ENCODE measurements around the gene POC1A.

POC1A gene

DNA sequence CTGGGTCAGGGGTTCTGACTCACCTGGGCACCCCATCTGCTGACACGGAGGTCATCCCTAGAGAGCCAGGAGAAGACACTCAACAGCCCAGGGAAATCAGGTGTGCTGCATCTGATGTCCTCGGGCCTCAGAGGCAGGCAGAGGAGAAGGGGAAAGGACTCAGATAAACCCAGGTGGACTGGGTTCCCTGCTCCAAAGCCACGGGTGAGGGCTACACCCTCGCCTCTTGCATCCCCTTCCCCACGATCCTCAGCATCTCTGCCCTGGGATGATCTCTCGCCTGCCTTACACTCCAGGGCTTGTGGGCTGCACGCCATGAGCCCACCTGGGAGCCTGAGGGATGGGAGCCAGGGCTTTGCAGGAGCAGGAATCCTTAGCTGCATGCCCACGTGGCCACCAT lies 89.7 kb downstream of the POC1A start:
- no peak overlapping the region for H3K27ac ChIP-seq (ENCODE audit: low read length, poor library complexity, severe bottlenecking)
- no peaks in the 10 kb centered on the region for H3K27me3 ChIP-seq (ENCODE audit: control insufficient read depth in 1 of 2, insufficient read depth in 1 of 2, low read length in 2 of 2)
- no peak overlapping the region for H2BK15ac ChIP-seq (ENCODE audit: low read depth, poor library complexity, severe bottlenecking)
- no peak overlapping the region for H2AFZ ChIP-seq (ENCODE audit: low read depth, low read length)
- no peak overlapping the region for H2BK120ac ChIP-seq (ENCODE audit: low read depth, low read length)
- H3K4ac ChIP-seq (ENCODE audit: low read depth in 1 of 2, low read length in 2 of 2), result no peak overlapping the region
- H2BK5ac ChIP-seq (ENCODE audit: low read depth, low read length, poor library complexity, severe bottlenecking), result no peak overlapping the region
- H4K91ac ChIP-seq (ENCODE audit: low read length), result no peak overlapping the region
- H3K23ac ChIP-seq (ENCODE audit: low read length in 2 of 2), result no peak overlapping the region
- H3K9me3 ChIP-seq (ENCODE audit: control insufficient read depth, low read length), result no peaks in the 10 kb centered on the region
- no peak overlapping the region for H3K9ac ChIP-seq (ENCODE audit: low read length)
- no peak overlapping the region for H4K8ac ChIP-seq (ENCODE audit: low read length)
- no peak overlapping the region for H3K18ac ChIP-seq (ENCODE audit: low read depth in 1 of 2, low read length in 2 of 2)
- no peak overlapping the region for H3K4me3 ChIP-seq (ENCODE audit: insufficient read depth in 1 of 2, low read depth in 1 of 2, low read length in 2 of 2)
- no peak for DNase-seq
- no peak overlapping the region for H2BK12ac ChIP-seq (ENCODE audit: low read length in 2 of 2)
- H3K36me3 ChIP-seq (ENCODE audit: control insufficient read depth in 1 of 2, insufficient read depth in 2 of 2, low read depth in 1 of 2, low read length in 2 of 2), result no peaks in the 10 kb centered on the region
- H3K79me1 ChIP-seq (replicated peaks; ENCODE audit: low read length, poor library complexity, severe bottlenecking), result no peaks in the 10 kb centered on the region
- H3K4me1 ChIP-seq (ENCODE audit: control insufficient read depth, insufficient read depth, low read depth, low read length), result peaks cover 19% of the 10 kb centered on the region
- WGBS, result 92% methylated on average over 8 of the region's 8 CpGs
- no peak overlapping the region for H3K4me2 ChIP-seq (ENCODE audit: low read length, poor library complexity, severe bottlenecking)
- H2AK5ac ChIP-seq (ENCODE audit: low read length, severe bottlenecking), result no peak overlapping the region
- no peak overlapping the region for H3K14ac ChIP-seq (ENCODE audit: low read length in 2 of 2)

DNA sequence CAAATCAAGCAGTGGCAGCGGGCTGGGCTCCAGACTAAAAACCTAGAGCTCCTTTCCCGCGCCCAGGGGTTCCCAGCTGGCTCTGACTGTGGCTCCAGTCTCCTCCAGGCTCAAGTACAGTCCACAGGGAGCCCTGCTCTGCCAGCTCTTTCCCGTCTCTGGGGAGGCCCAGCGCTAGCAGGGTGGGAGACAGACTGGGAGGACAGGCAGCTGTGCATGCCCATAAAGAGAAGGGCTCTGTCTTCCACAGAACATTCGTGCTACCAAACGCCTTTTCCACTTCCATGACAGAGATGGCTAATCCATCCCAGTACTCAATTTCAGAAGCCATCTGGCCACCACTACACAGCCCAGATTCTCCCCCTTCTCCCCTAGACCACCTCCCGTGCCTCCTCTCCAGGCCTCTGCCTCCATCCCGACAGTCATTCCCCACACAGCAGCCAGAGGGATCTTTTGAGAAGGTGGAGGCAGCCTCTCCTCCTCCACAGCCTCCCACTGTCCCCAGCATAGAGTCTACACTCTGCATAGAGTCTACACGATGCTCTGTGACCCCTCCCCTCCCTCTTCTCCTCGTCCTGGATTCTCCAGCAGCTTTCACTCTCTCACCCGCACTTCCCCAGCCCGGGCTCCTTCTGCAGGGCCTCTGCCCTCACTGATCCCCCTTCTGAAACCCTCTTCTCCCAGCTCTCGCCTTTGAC lies 91.0 kb downstream of the POC1A start:
- H2BK12ac ChIP-seq (ENCODE audit: low read length in 2 of 2), result no peak overlapping the region

DNA sequence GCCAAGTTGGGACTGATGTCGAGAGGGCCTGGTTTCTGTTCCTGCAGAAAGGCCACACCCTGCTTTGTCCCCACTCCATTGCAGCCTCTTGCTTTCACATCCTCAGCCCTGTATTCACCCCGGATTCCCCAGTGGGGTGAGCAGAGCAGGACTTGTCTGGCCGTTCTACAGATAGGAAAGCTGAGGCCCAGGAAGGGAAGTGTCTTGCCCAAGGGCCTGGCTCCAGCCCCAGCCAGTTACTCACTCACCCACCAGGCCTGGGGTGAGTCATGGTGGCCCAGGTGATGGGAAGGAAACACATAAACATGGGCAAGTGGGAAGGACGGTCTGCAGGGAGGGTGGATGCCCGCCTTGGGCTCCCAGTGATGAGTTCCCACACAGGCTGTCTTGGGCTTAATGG lies 91.7 kb downstream of the POC1A start:
- no peaks in the 10 kb centered on the region for H3K36me3 ChIP-seq (ENCODE audit: control insufficient read depth in 1 of 2, insufficient read depth in 2 of 2, low read depth in 1 of 2, low read length in 2 of 2)
- H3K27ac ChIP-seq (ENCODE audit: low read length, poor library complexity, severe bottlenecking), result no peak overlapping the region
- peak overlapping the region; percentile 7 for H2BK15ac ChIP-seq (ENCODE audit: low read depth, poor library complexity, severe bottlenecking)
- H2BK5ac ChIP-seq (ENCODE audit: low read depth, low read length, poor library complexity, severe bottlenecking), result no peak overlapping the region
- no peaks in the 10 kb centered on the region for H3K9me3 ChIP-seq (ENCODE audit: control insufficient read depth, low read length)
- no peak overlapping the region for H2AFZ ChIP-seq (ENCODE audit: low read depth, low read length)
- peak overlapping the region in 1 of 2 experiments; percentile 33 for H3K4ac ChIP-seq (ENCODE audit: low read depth in 1 of 2, low read length in 2 of 2)
- H4K91ac ChIP-seq (ENCODE audit: low read length), result no peak overlapping the region
- H3K4me1 ChIP-seq (ENCODE audit: control insufficient read depth, insufficient read depth, low read depth, low read length), result peaks cover 16% of the 10 kb centered on the region
- H3K14ac ChIP-seq (ENCODE audit: low read length in 2 of 2), result no peak overlapping the region
- H3K27me3 ChIP-seq (ENCODE audit: control insufficient read depth in 1 of 2, insufficient read depth in 1 of 2, low read length in 2 of 2), result no peaks in the 10 kb centered on the region
- H3K4me2 ChIP-seq (ENCODE audit: low read length, poor library complexity, severe bottlenecking), result no peak overlapping the region
- H4K8ac ChIP-seq (ENCODE audit: low read length), result peak overlapping the region; percentile 19
- WGBS, result 70% methylated on average over 5 of the region's 5 CpGs
- H2BK120ac ChIP-seq (ENCODE audit: low read depth, low read length), result no peak overlapping the region
- no peak overlapping the region for H3K23ac ChIP-seq (ENCODE audit: low read length in 2 of 2)
- no peak overlapping the region for H3K4me3 ChIP-seq (ENCODE audit: insufficient read depth in 1 of 2, low read depth in 1 of 2, low read length in 2 of 2)
- DNase-seq, result peak; percentile 86
- no peaks in the 10 kb centered on the region for H3K79me1 ChIP-seq (replicated peaks; ENCODE audit: low read length, poor library complexity, severe bottlenecking)
- no peak overlapping the region for H2BK12ac ChIP-seq (ENCODE audit: low read length in 2 of 2)
- H3K9ac ChIP-seq (ENCODE audit: low read length), result peak overlapping the region; percentile 43
- H3K18ac ChIP-seq (ENCODE audit: low read depth in 1 of 2, low read length in 2 of 2), result no peak overlapping the region
- H2AK5ac ChIP-seq (ENCODE audit: low read length, severe bottlenecking), result no peak overlapping the region

More for the DNA sequence above, 91.0 kb downstream of the POC1A start:
- H3K4me3 ChIP-seq (ENCODE audit: insufficient read depth in 1 of 2, low read depth in 1 of 2, low read length in 2 of 2), result no peak overlapping the region
- peaks cover 15% of the 10 kb centered on the region for H3K4me1 ChIP-seq (ENCODE audit: control insufficient read depth, insufficient read depth, low read depth, low read length)
- H3K4ac ChIP-seq (ENCODE audit: low read depth in 1 of 2, low read length in 2 of 2), result peak overlapping the region in 1 of 2 experiments; percentile 33
- no peak overlapping the region for H3K18ac ChIP-seq (ENCODE audit: low read depth in 1 of 2, low read length in 2 of 2)
- H2AFZ ChIP-seq (ENCODE audit: low read depth, low read length), result no peak overlapping the region
- H3K4me2 ChIP-seq (ENCODE audit: low read length, poor library complexity, severe bottlenecking), result no peak overlapping the region
- H2AK5ac ChIP-seq (ENCODE audit: low read length, severe bottlenecking), result peak overlapping the region; percentile 21
- H3K9me3 ChIP-seq (ENCODE audit: control insufficient read depth, low read length), result no peaks in the 10 kb centered on the region
- H3K36me3 ChIP-seq (ENCODE audit: control insufficient read depth in 1 of 2, insufficient read depth in 2 of 2, low read depth in 1 of 2, low read length in 2 of 2), result no peaks in the 10 kb centered on the region
- H3K23ac ChIP-seq (ENCODE audit: low read length in 2 of 2), result no peak overlapping the region
- no peaks in the 10 kb centered on the region for H3K79me1 ChIP-seq (replicated peaks; ENCODE audit: low read length, poor library complexity, severe bottlenecking)
- 79% methylated on average over 14 of the region's 14 CpGs for WGBS
- no peak overlapping the region for H4K8ac ChIP-seq (ENCODE audit: low read length)
- H2BK5ac ChIP-seq (ENCODE audit: low read depth, low read length, poor library complexity, severe bottlenecking), result no peak overlapping the region
- no peaks in the 10 kb centered on the region for H3K27me3 ChIP-seq (ENCODE audit: control insufficient read depth in 1 of 2, insufficient read depth in 1 of 2, low read length in 2 of 2)
- H2BK15ac ChIP-seq (ENCODE audit: low read depth, poor library complexity, severe bottlenecking), result no peak overlapping the region
- H4K91ac ChIP-seq (ENCODE audit: low read length), result peak overlapping the region; percentile 35
- H3K27ac ChIP-seq (ENCODE audit: low read length, poor library complexity, severe bottlenecking), result no peak overlapping the region
- H3K14ac ChIP-seq (ENCODE audit: low read length in 2 of 2), result no peak overlapping the region
- no peak overlapping the region for H2BK120ac ChIP-seq (ENCODE audit: low read depth, low read length)
- H3K9ac ChIP-seq (ENCODE audit: low read length), result peak overlapping the region; percentile 43
- DNase-seq, result no peak

DNA sequence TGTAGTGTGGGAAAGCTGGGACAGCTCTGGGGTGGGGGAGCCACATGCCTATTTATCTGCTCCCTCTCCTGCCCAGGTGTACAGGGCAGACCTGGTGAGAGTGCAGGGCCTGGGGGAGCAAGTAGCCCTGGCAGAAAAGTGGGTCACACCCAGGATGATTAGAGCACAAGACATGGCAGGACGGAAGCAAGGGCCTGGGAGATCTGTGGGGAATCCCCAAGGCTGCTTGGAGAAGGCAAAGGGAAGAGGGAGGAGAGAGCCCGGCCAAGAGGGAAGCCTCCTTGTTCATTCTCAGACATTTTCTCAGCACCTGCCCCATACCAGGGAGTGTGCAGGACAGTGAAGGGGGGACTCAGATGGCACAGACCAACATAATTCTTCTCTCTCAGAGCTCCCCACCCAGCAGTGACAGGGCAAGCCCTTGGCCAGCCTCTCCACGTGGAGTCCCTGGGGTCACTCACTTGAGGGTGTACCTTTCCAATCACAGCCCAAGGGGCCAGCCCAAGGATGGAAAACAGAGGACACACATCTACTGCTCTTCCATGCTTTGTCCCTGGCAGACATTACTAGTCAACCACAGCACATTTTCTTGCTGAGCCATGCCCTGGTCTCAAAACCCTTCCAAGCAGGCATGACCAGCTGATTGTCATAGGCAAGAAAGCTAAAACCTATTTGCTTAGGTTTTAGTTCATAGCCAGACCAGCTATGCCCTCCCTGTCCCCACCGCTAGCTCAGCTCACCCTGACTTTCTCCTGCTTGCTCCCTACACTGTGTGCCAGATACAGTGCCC lies 92.9 kb downstream of the POC1A start:
- Histone ChIP-seq H2BK5ac (ENCODE audit: low read depth, low read length, poor library complexity, severe bottlenecking) (no peak overlapping the region), H3K23ac (ENCODE audit: low read length in 2 of 2) (no peak overlapping the region), H3K18ac (ENCODE audit: low read depth in 1 of 2, low read length in 2 of 2) (no peak overlapping the region), H4K8ac (ENCODE audit: low read length) (no peak overlapping the region), H2BK12ac (ENCODE audit: low read length in 2 of 2) (no peak overlapping the region), H3K4ac (ENCODE audit: low read depth in 1 of 2, low read length in 2 of 2) (no peak overlapping the region), H3K4me3 (ENCODE audit: insufficient read depth in 1 of 2, low read depth in 1 of 2, low read length in 2 of 2) (no peak overlapping the region), H2AFZ (ENCODE audit: low read depth, low read length) (no peak overlapping the region), H2BK15ac (ENCODE audit: low read depth, poor library complexity, severe bottlenecking) (no peak overlapping the region), H3K79me1 (replicated peaks; ENCODE audit: low read length, poor library complexity, severe bottlenecking) (no peaks in the 10 kb centered on the region), H4K91ac (ENCODE audit: low read length) (no peak overlapping the region), H2BK120ac (ENCODE audit: low read depth, low read length) (no peak overlapping the region), H3K36me3 (ENCODE audit: control insufficient read depth in 1 of 2, insufficient read depth in 2 of 2, low read depth in 1 of 2, low read length in 2 of 2) (no peaks in the 10 kb centered on the region), H3K27ac (ENCODE audit: low read length, poor library complexity, severe bottlenecking) (no peak overlapping the region), H3K4me2 (ENCODE audit: low read length, poor library complexity, severe bottlenecking) (no peak overlapping the region), H3K9ac (ENCODE audit: low read length) (no peak overlapping the region), H3K9me3 (ENCODE audit: control insufficient read depth, low read length) (no peaks in the 10 kb centered on the region), H3K4me1 (ENCODE audit: control insufficient read depth, insufficient read depth, low read depth, low read length) (peaks cover 22% of the 10 kb centered on the region), H3K27me3 (ENCODE audit: control insufficient read depth in 1 of 2, insufficient read depth in 1 of 2, low read length in 2 of 2) (no peaks in the 10 kb centered on the region), H3K14ac (ENCODE audit: low read length in 2 of 2) (peak overlapping the region in 1 of 2 experiments; percentile 29), H2AK5ac (ENCODE audit: low read length, severe bottlenecking) (no peak overlapping the region)
- 75% methylated on average over 3 of the region's 4 CpGs for WGBS
- no peak for DNase-seq

Data from mesenchymal stem cell (in vitro differentiated cells and primary cell).